Panc1 (cell line): ENCODE measurements around the gene TRMT44. TPM values are rescaled to one million over a fixed set of nuclear protein-coding genes. Genes with fewer than 3 reads are reported as not detected.

ENCODE experiments used
- ATAC-seq: fragments of 200-7000 bp; cut with Tn5 transposase; 2 replicates; pipeline ENCODE4 v1.9.1; 2020; ENCODE audit warnings: mild to moderate bottlenecking, moderate library complexity
- BruUV-seq: library from RNA; stranded (reverse); fragments of 400-500 nt; replicated peaks from 2 replicates; lab custom pipeline; 2021; lab: Mats Ljungman, UMichigan
- CTCF ChIA-PET: fragments of 300-600 bp; sonication (Branson Sonifier 250); formaldehyde crosslinking; loops from one replicate; lab custom pipeline; 2022; ENCODE audit warnings: antibody characterized with exemption; lab: Charles Lee
- POLR2A ChIA-PET: fragments of 300-600 bp; sonication (Branson Sonifier 250); formaldehyde crosslinking; loops from one replicate; lab custom pipeline; 2022; ENCODE audit warnings: antibody characterized with exemption; lab: Charles Lee
- DNase-seq: peaks from one replicate; pipeline ENCODE4 v3.0.0-alpha.2; 2010; ENCODE audit warnings: low read depth, low spot score
- H3K27ac ChIP-seq: 2 replicates; pipeline ENCODE4 v1.5.1; 2011; ENCODE audit warnings: mild to moderate bottlenecking, low read length, inconsistent platforms
- H3K27me3 ChIP-seq: fragments of 200-500 bp; sonication (Bioruptor generic); 2 replicates; pipeline ENCODE4 v1.6.0; 2014; ENCODE audit warnings: low read length, inconsistent platforms; ENCODE audit not compliant: control insufficient read depth, insufficient read depth
- H3K36me3 ChIP-seq: fragments of 200-500 bp; sonication (Bioruptor generic); 2 replicates; pipeline ENCODE4 v1.5.1; 2014; ENCODE audit warnings: inconsistent platforms, mild to moderate bottlenecking, low read length, moderate library complexity; ENCODE audit not compliant: control insufficient read depth, insufficient read depth
- H3K4me1 ChIP-seq: 2 replicates; pipeline ENCODE4 v1.5.1; 2011; ENCODE audit warnings: inconsistent platforms, mild to moderate bottlenecking, low read length, moderate library complexity; ENCODE audit not compliant: control insufficient read depth, insufficient read depth
- H3K4me3 ChIP-seq, 2 experiments: 2 replicates each; pipeline ENCODE4 v1.5.1; 2011 to 2012; ENCODE audit warnings: low read depth in 2 of 2, low read length in 2 of 2, mild to moderate bottlenecking in 2 of 2, inconsistent platforms in 1 of 2, moderate library complexity in 1 of 2
- H3K9me3 ChIP-seq: fragments of 200-500 bp; sonication (Bioruptor generic); 2 replicates; pipeline ENCODE4 v1.5.1; 2014; ENCODE audit warnings: low read depth, mild to moderate bottlenecking, inconsistent platforms, low read length, moderate library complexity; ENCODE audit not compliant: control insufficient read depth, insufficient read depth
- CTCF ChIP-seq: fragments of 450-650 bp; IDR thresholded peaks from 2 replicates; pipeline ENCODE4 v1.5.1; 2017; ENCODE audit warnings: mild to moderate bottlenecking
- POLR2AphosphoS5 ChIP-seq: IDR thresholded peaks from 2 replicates; pipeline ENCODE4 v1.6.1; 2012; ENCODE audit warnings: mild to moderate bottlenecking, low read depth, low read length, moderate library complexity
- SIN3A ChIP-seq: IDR thresholded peaks from 2 replicates; pipeline ENCODE4 v1.6.1; 2012; ENCODE audit warnings: low read depth, mild to moderate bottlenecking, low read length, moderate library complexity, borderline replicate concordance; ENCODE audit not compliant: insufficient read depth
- TCF7L2 ChIP-seq: IDR thresholded peaks from 2 replicates; pipeline ENCODE4 v1.6.1; 2011; ENCODE audit warnings: mild to moderate bottlenecking, low read depth, low read length, inconsistent platforms
- in situ Hi-C: cut with HindIII; loops from 2 replicates; pipeline ENCODE4 v1.10.0; 2016; ENCODE audit warnings: low sequenced_read_pairs, low pct_unique_long_range_greater_than_20kb
- intact Hi-C: fragments of 100-400 bp; cut with micrococcal nuclease; formaldehyde crosslinking; loops from one replicate; pipeline ENCODE4 v1.10.0; 2022; ENCODE audit not compliant: unreplicated experiment
- total RNA-seq: library from RNA; stranded (reverse); gene quantifications from one replicate; pipeline ENCODE4 v1.2.1, GENCODE V29; 2021; ENCODE audit not compliant: unreplicated experiment
- TF ChIP-seq, protein P1 (sequence below), 2 experiments: IDR thresholded peaks; 2 replicates each; pipeline ENCODE4 v1.6.1; 2011 to 2012; ENCODE audit warnings: low read depth in 2 of 2, control low read depth in 1 of 2, low read length in 1 of 2, mild to moderate bottlenecking in 1 of 2, moderate library complexity in 1 of 2; ENCODE audit not compliant: insufficient read depth in 1 of 2

The TRMT44 gene
- total RNA-seq, 1 experiment from 2014 or later, result 10.8 TPM

GRCh38 chr4:8403976-8404375 lies 36.6 kb upstream of the TRMT44 start:
- CTCF ChIA-PET, result interaction anchor here (0.7 to 2.0 kb wide), 2 partner anchors 162 to 178 kb away, joined by 5 to 9 read pairs; no protein-coding TSS in a partner anchor
- TF ChIP-seq CTCF (no peak), TCF7L2 (no peak), SIN3A (no peak), POLR2AphosphoS5 (no peak)
- TF ChIP-seq, protein P1, sequence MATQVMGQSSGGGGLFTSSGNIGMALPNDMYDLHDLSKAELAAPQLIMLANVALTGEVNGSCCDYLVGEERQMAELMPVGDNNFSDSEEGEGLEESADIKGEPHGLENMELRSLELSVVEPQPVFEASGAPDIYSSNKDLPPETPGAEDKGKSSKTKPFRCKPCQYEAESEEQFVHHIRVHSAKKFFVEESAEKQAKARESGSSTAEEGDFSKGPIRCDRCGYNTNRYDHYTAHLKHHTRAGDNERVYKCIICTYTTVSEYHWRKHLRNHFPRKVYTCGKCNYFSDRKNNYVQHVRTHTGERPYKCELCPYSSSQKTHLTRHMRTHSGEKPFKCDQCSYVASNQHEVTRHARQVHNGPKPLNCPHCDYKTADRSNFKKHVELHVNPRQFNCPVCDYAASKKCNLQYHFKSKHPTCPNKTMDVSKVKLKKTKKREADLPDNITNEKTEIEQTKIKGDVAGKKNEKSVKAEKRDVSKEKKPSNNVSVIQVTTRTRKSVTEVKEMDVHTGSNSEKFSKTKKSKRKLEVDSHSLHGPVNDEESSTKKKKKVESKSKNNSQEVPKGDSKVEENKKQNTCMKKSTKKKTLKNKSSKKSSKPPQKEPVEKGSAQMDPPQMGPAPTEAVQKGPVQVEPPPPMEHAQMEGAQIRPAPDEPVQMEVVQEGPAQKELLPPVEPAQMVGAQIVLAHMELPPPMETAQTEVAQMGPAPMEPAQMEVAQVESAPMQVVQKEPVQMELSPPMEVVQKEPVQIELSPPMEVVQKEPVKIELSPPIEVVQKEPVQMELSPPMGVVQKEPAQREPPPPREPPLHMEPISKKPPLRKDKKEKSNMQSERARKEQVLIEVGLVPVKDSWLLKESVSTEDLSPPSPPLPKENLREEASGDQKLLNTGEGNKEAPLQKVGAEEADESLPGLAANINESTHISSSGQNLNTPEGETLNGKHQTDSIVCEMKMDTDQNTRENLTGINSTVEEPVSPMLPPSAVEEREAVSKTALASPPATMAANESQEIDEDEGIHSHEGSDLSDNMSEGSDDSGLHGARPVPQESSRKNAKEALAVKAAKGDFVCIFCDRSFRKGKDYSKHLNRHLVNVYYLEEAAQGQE (IDR thresholded peaks at IDR 0.05; ENCODE audit: insufficient read depth in 1 of 2, low read depth in 2 of 2, low read length in 1 of 2), result no peak
- intact Hi-C loops (loop anchor here (2.0 to 10.0 kb wide), 2 partner anchors 161 to 229 kb away; no protein-coding TSS in a partner anchor), in situ Hi-C loops (no loop called here)
- Histone ChIP-seq H3K4me1 (no peaks in the 10 kb centered on the region), H3K36me3 (no peaks in the 10 kb centered on the region), H3K27me3 (no peaks in the 10 kb centered on the region), H3K4me3 (no peak overlapping the region), H3K27ac (no peak overlapping the region), H3K9me3 (no peaks in the 10 kb centered on the region)
- BruUV-seq, result no TSS peak
- POLR2A ChIA-PET, result no interaction called here
- no peak for DNase-seq
- ATAC-seq, result no peak

GRCh38 chr4:8404791-8405515 lies 35.6 kb upstream of the TRMT44 start:
- TF ChIP-seq TCF7L2, result no peak
- TF ChIP-seq SIN3A, result no peak
- TF ChIP-seq, protein P1 (IDR thresholded peaks at IDR 0.05; ENCODE audit: insufficient read depth in 1 of 2, low read depth in 2 of 2, low read length in 1 of 2), result no peak
- no peak for TF ChIP-seq POLR2AphosphoS5
- no peak for TF ChIP-seq CTCF
- H3K27ac ChIP-seq, result no peak overlapping the region
- no TSS peak for BruUV-seq
- DNase-seq (no peak), ATAC-seq (no peak)
- no peaks in the 10 kb centered on the region for H3K4me1 ChIP-seq
- H3K9me3 ChIP-seq, result no peaks in the 10 kb centered on the region
- ChIA-PET POLR2A (no interaction called here), CTCF (no interaction called here)
- in situ Hi-C loops, result no loop called here
- intact Hi-C loops, result loop anchor here (10.0 kb wide), 1 partner anchor 230 kb away; no protein-coding TSS in a partner anchor
- H3K36me3 ChIP-seq, result no peaks in the 10 kb centered on the region
- H3K27me3 ChIP-seq, result no peaks in the 10 kb centered on the region
- no peak overlapping the region for H3K4me3 ChIP-seq
